Keratinocyte (primary cell): ENCODE results near the gene BCAS2. TPM values are rescaled to one million over a fixed set of nuclear protein-coding genes. Genes with fewer than 3 reads are reported as not detected.

Experiments used
- DNase-seq: peaks from one replicate; pipeline ENCODE4 v3.0.0-alpha.2; 2011; ENCODE audit warnings: low read depth, missing footprints, low spot score
- FAIRE-seq: peaks from 2 replicates; lab custom pipeline; 2011; peaks lifted over from hg19 to GRCh38; lab: Jason Lieb, UNC
- H2AFZ ChIP-seq: 2 replicates; pipeline ENCODE4 v1.6.0; 2012; ENCODE audit warnings: low read length, control low read depth, inconsistent platforms; ENCODE audit not compliant: control insufficient read depth
- H3K27ac ChIP-seq: 2 replicates; pipeline ENCODE4 v1.5.1; 2011; ENCODE audit warnings: low read length; ENCODE audit not compliant: control insufficient read depth, insufficient read depth
- H3K27me3 ChIP-seq: 3 replicates; pipeline ENCODE4 v1.6.0; 2011; ENCODE audit warnings: low read length; ENCODE audit not compliant: control insufficient read depth, insufficient read depth; ENCODE audit errors: extremely low read depth
- H3K36me3 ChIP-seq, 2 experiments: 2 replicates in 1 of 2; 3 replicates in 1 of 2; pipeline ENCODE4 v1.5.1; 2011; ENCODE audit warnings: low read length in 2 of 2, mild to moderate bottlenecking in 1 of 2; ENCODE audit not compliant: control insufficient read depth in 2 of 2, insufficient read depth in 2 of 2; ENCODE audit errors: extremely low read depth in 1 of 2
- H3K4me1 ChIP-seq: 3 replicates; pipeline ENCODE4 v1.5.1; 2011; ENCODE audit warnings: low read length; ENCODE audit not compliant: control insufficient read depth, insufficient read depth; ENCODE audit errors: extremely low read depth
- H3K4me2 ChIP-seq: 3 replicates; pipeline ENCODE4 v1.6.0; 2011; ENCODE audit warnings: low read depth, low read length; ENCODE audit not compliant: control insufficient read depth, insufficient read depth; ENCODE audit errors: extremely low read depth
- H3K4me3 ChIP-seq, 3 experiments: fragments of 200-600 bp in 1 of 3; sonication (generic) in 1 of 3; 2 replicates in 2 of 3; 3 replicates in 1 of 3; pipeline ENCODE4 v1.5.1; 2011 to 2016; ENCODE audit warnings: low read length in 3 of 3, mild to moderate bottlenecking in 3 of 3, control low read depth in 2 of 3, inconsistent platforms in 1 of 3, low read depth in 1 of 3, mixed read lengths in 1 of 3, mixed run types in 1 of 3, moderate library complexity in 1 of 3; ENCODE audit not compliant: control insufficient read depth in 2 of 3, insufficient read depth in 2 of 3; ENCODE audit errors: extremely low read depth in 1 of 3
- H3K79me2 ChIP-seq: 2 replicates; pipeline ENCODE4 v1.6.0; 2012; ENCODE audit warnings: low read length; ENCODE audit not compliant: control insufficient read depth, insufficient read depth
- H3K9ac ChIP-seq: 3 replicates; pipeline ENCODE4 v1.6.0; 2011; ENCODE audit warnings: low read length; ENCODE audit not compliant: control insufficient read depth, insufficient read depth; ENCODE audit errors: extremely low read depth
- H3K9me1 ChIP-seq: 3 replicates; pipeline ENCODE4 v1.6.0; 2011; ENCODE audit warnings: low read length; ENCODE audit not compliant: control insufficient read depth, insufficient read depth; ENCODE audit errors: extremely low read depth
- H3K9me3 ChIP-seq: 2 replicates; pipeline ENCODE4 v1.5.1; 2012; ENCODE audit warnings: low read depth, low read length; ENCODE audit not compliant: control insufficient read depth
- H4K20me1 ChIP-seq: 3 replicates; pipeline ENCODE4 v1.6.0; 2011; ENCODE audit warnings: low read length; ENCODE audit not compliant: control insufficient read depth, insufficient read depth; ENCODE audit errors: extremely low read depth
- CTCF ChIP-seq, 3 experiments: IDR thresholded peaks in 1 of 3; conservative IDR thresholded peaks in 1 of 3; optimal IDR thresholded peaks in 1 of 3; 2 replicates in 2 of 3; 3 replicates in 1 of 3; pipeline versions ENCODE3 to v1.5.1; 2011; ENCODE audit warnings: low read length in 3 of 3, mild to moderate bottlenecking in 3 of 3, moderate library complexity in 2 of 3, control low read depth in 1 of 3, inconsistent platforms in 1 of 3; ENCODE audit not compliant: insufficient read depth in 2 of 3; ENCODE audit errors: extremely low read depth in 1 of 3
- EZH2 ChIP-seq: IDR thresholded peaks from one replicate; pipeline ENCODE4 v1.6.1; 2012; ENCODE audit warnings: inconsistent platforms, mild to moderate bottlenecking, low read length, moderate library complexity
- dilution Hi-C: fragments of 300-500 bp; cut with MboI; formaldehyde crosslinking; loops from one replicate; pipeline ENCODE4 v1.7.0; 2020; ENCODE audit warnings: low sequenced_read_pairs; ENCODE audit not compliant: extremely low pct_ligation_motif_present
- polyA plus RNA-seq, 5 experiments: library from polyadenylated mRNA; depleted of rRNA in 3 of 5; stranded (reverse) in 3 of 5; stranded (forward) in 1 of 5; unstranded in 1 of 5; fragments of >200 nt; gene quantifications; 1 replicate in 1 of 5; 2 replicates in 3 of 5; 3 replicates in 1 of 5; pipeline versions ENCODE4 v1.2.1 to v1.2.3, GENCODE V29; 2011 to 2012; ENCODE audit warnings: missing spikeins in 2 of 5, low read depth in 1 of 5, low replicate concordance in 1 of 5

The BCAS2 gene
- polyA plus RNA-seq, 1 donor (not counting 4 experiments of a cell fraction or from before 2014, with no cell fraction given): 60.8 TPM

- no peak overlapping the region for H3K27ac ChIP-seq
- H3K36me3 ChIP-seq: no peaks in the 10 kb centered on the region
- FAIRE-seq: no peak
- no peak overlapping the region for H3K4me2 ChIP-seq
- H4K20me1 ChIP-seq: no peaks in the 10 kb centered on the region
- no peaks in the 10 kb centered on the region for H3K79me2 ChIP-seq
- H3K9ac ChIP-seq: no peak overlapping the region
- H3K9me1 ChIP-seq: no peaks in the 10 kb centered on the region
- no peaks in the 10 kb centered on the region for H3K9me3 ChIP-seq
- H3K4me1 ChIP-seq: no peaks in the 10 kb centered on the region
- no peak for DNase-seq
- H3K4me3 ChIP-seq: no peak overlapping the region
- dilution Hi-C loops: no loop called here
- TF ChIP-seq CTCF (optimal IDR thresholded peaks at IDR 0.05 in 1 of 3, IDR thresholded peaks at IDR 0.05 in 1 of 3, conservative IDR thresholded peaks at IDR 0.05 in 1 of 3; ENCODE audit: extremely low read depth in 1 of 3, insufficient read depth in 2 of 3, low read length in 3 of 3) (no peak), EZH2 (no peak)
- H3K27me3 ChIP-seq: no peaks in the 10 kb centered on the region
- H2AFZ ChIP-seq: no peak overlapping the region
These were observed 30.0 kb downstream of the BCAS2 start for GRCh38 chr1:114551400-114551799.

- H3K4me1 ChIP-seq: no peaks in the 10 kb centered on the region
- no peaks in the 10 kb centered on the region for H3K27me3 ChIP-seq
- no peak overlapping the region for H3K4me3 ChIP-seq
- no peak for TF ChIP-seq EZH2
- no peak for TF ChIP-seq CTCF (optimal IDR thresholded peaks at IDR 0.05 in 1 of 3, IDR thresholded peaks at IDR 0.05 in 1 of 3, conservative IDR thresholded peaks at IDR 0.05 in 1 of 3; ENCODE audit: extremely low read depth in 1 of 3, insufficient read depth in 2 of 3, low read length in 3 of 3)
- dilution Hi-C loops: no loop called here
- no peaks in the 10 kb centered on the region for H4K20me1 ChIP-seq
- DNase-seq (no peak), FAIRE-seq (no peak)
- no peaks in the 10 kb centered on the region for H3K36me3 ChIP-seq
- H3K4me2 ChIP-seq: no peak overlapping the region
- no peak overlapping the region for H3K27ac ChIP-seq
- H3K9ac ChIP-seq: no peak overlapping the region
- no peaks in the 10 kb centered on the region for H3K79me2 ChIP-seq
- H3K9me1 ChIP-seq: no peaks in the 10 kb centered on the region
- H3K9me3 ChIP-seq: no peaks in the 10 kb centered on the region
- H2AFZ ChIP-seq: no peak overlapping the region
These were observed 31.1 kb downstream of the BCAS2 start for GRCh38 chr1:114550336-114550735.
